HEK293 (cell line): Measurements from ENCODE around the gene NFKBIA.

Experiments
- CTCF ChIA-PET: fragments of 350-600 bp; formaldehyde crosslinking; extraction: SDS; loops from one replicate; lab custom pipeline; 2021; ENCODE audit warnings: antibody characterized with exemption; lab: Yijun Ruan, JAX
- POLR2A ChIA-PET: fragments of 300-600 bp; formaldehyde crosslinking; extraction: SDS; loops from one replicate; lab custom pipeline; 2020; ENCODE audit warnings: antibody characterized with exemption, inconsistent platforms; lab: Yijun Ruan, JAX
- H3K27ac ChIP-seq: fragments of 200-500 bp; sonication (Bioruptor generic); 2 replicates; pipeline ENCODE4 v1.5.1; 2014; ENCODE audit warnings: low read depth, low read length, control low read depth, inconsistent platforms; ENCODE audit errors: extremely low read depth
- H3K36me3 ChIP-seq, 2 experiments: fragments of 200-500 bp in 1 of 2; sonication (Bioruptor generic) in 1 of 2; 1 replicate in 1 of 2; 2 replicates in 1 of 2; pipeline ENCODE4 v1.5.1; 2014 to 2017; ENCODE audit warnings: inconsistent platforms in 2 of 2, low read length in 2 of 2; ENCODE audit not compliant: control insufficient read depth in 2 of 2, insufficient read depth in 1 of 2
- H3K4me1 ChIP-seq: fragments of 200-500 bp; sonication (Bioruptor generic); 2 replicates; pipeline ENCODE4 v1.5.1; 2014; ENCODE audit warnings: mild to moderate bottlenecking, low read length, inconsistent platforms; ENCODE audit not compliant: control insufficient read depth, insufficient read depth
- H3K4me3 ChIP-seq: 2 replicates; pipeline ENCODE4 v1.5.1; 2011; ENCODE audit warnings: low read depth, mild to moderate bottlenecking, control low read depth, low read length, moderate library complexity
- H3K9me3 ChIP-seq: fragments of 200-500 bp; sonication (Bioruptor generic); 2 replicates; pipeline ENCODE4 v1.5.1; 2014; ENCODE audit warnings: low read depth, low read length, inconsistent platforms; ENCODE audit not compliant: control insufficient read depth, insufficient read depth
- ELK4 ChIP-seq: IDR thresholded peaks from 2 replicates; pipeline ENCODE4 v1.6.1; 2011; ENCODE audit warnings: mild to moderate bottlenecking, low read depth, low read length, borderline replicate concordance
- IKZF3 ChIP-seq: fragments of 450-650 bp; IDR thresholded peaks from 2 replicates; pipeline ENCODE4 v1.5.0; 2018; ENCODE audit warnings: missing biosample characterization, mild to moderate bottlenecking, missing genetic modification characterization, moderate library complexity
- KLF10 ChIP-seq: fragments of 450-650 bp; IDR thresholded peaks from 2 replicates; pipeline ENCODE4 v1.5.1; 2018; ENCODE audit warnings: missing biosample characterization, mild to moderate bottlenecking, missing genetic modification characterization
- KLF7 ChIP-seq: fragments of 450-650 bp; formaldehyde crosslinking; IDR thresholded peaks from 2 replicates; pipeline ENCODE4 v1.5.1; 2016; ENCODE audit warnings: missing biosample characterization, missing genetic modification characterization, borderline replicate concordance
- KLF9 ChIP-seq: fragments of 450-650 bp; formaldehyde crosslinking; IDR thresholded peaks from 2 replicates; pipeline ENCODE4 v1.5.1; 2016; ENCODE audit warnings: missing biosample characterization, missing genetic modification characterization, low read depth
- OSR2 ChIP-seq: fragments of 450-650 bp; formaldehyde crosslinking; IDR thresholded peaks from 2 replicates; pipeline ENCODE4 v1.5.1; 2016; ENCODE audit warnings: missing biosample characterization, missing genetic modification characterization
- PRDM6 ChIP-seq: fragments of 450-650 bp; formaldehyde crosslinking; IDR thresholded peaks from 2 replicates; pipeline ENCODE4 v1.5.1; 2017; ENCODE audit warnings: missing biosample characterization, missing genetic modification characterization
- REPIN1 ChIP-seq: fragments of 450-650 bp; formaldehyde crosslinking; IDR thresholded peaks from 2 replicates; pipeline ENCODE4 v1.5.1; 2017; ENCODE audit warnings: missing biosample characterization, missing genetic modification characterization, low read depth
- TRIM28 ChIP-seq: IDR thresholded peaks from 2 replicates; pipeline ENCODE4 v1.6.1; 2011; ENCODE audit warnings: low read length, control low read depth, borderline replicate concordance
- YY1 ChIP-seq: fragments of 450-650 bp; formaldehyde crosslinking; IDR thresholded peaks from 2 replicates; pipeline ENCODE4 v1.5.1; 2018; ENCODE audit warnings: missing biosample characterization, missing genetic modification characterization
- ZBTB20 ChIP-seq: fragments of 450-650 bp; formaldehyde crosslinking; IDR thresholded peaks from 2 replicates; pipeline ENCODE4 v1.5.1; 2016; ENCODE audit warnings: missing biosample characterization, missing genetic modification characterization
- ZBTB21 ChIP-seq: fragments of 450-650 bp; formaldehyde crosslinking; IDR thresholded peaks from 2 replicates; pipeline ENCODE4 v1.5.1; 2017; ENCODE audit warnings: missing biosample characterization, missing genetic modification characterization
- ZNF121 ChIP-seq: fragments of 450-650 bp; formaldehyde crosslinking; IDR thresholded peaks from 2 replicates; pipeline ENCODE4 v1.5.1; 2016; ENCODE audit warnings: missing biosample characterization, missing genetic modification characterization
- ZNF2 ChIP-seq: fragments of 450-650 bp; formaldehyde crosslinking; IDR thresholded peaks from 2 replicates; pipeline ENCODE4 v1.5.1; 2016; ENCODE audit warnings: missing biosample characterization, missing genetic modification characterization
- ZNF221 ChIP-seq: fragments of 450-650 bp; formaldehyde crosslinking; IDR thresholded peaks from 2 replicates; pipeline ENCODE4 v1.5.1; 2017; ENCODE audit warnings: missing biosample characterization, missing genetic modification characterization, borderline replicate concordance
- ZNF610 ChIP-seq: fragments of 450-650 bp; formaldehyde crosslinking; IDR thresholded peaks from 2 replicates; pipeline ENCODE4 v1.5.1; 2016; ENCODE audit warnings: missing biosample characterization, missing genetic modification characterization, borderline replicate concordance
- ZNF624 ChIP-seq: fragments of 450-650 bp; formaldehyde crosslinking; IDR thresholded peaks from 2 replicates; pipeline ENCODE4 v1.5.1; 2017; ENCODE audit warnings: missing biosample characterization, missing genetic modification characterization
- ZNF747 ChIP-seq: fragments of 450-650 bp; formaldehyde crosslinking; IDR thresholded peaks from 2 replicates; pipeline ENCODE4 v1.5.1; 2016; ENCODE audit warnings: missing biosample characterization, missing genetic modification characterization
- ZNF776 ChIP-seq: fragments of 450-650 bp; formaldehyde crosslinking; IDR thresholded peaks from 2 replicates; pipeline ENCODE4 v1.5.0; 2017; ENCODE audit warnings: missing biosample characterization, missing genetic modification characterization, borderline replicate concordance
- ZNF777 ChIP-seq: fragments of 450-650 bp; formaldehyde crosslinking; IDR thresholded peaks from 2 replicates; pipeline ENCODE4 v1.5.1; 2017; ENCODE audit warnings: missing biosample characterization, missing genetic modification characterization, borderline replicate concordance
- TF ChIP-seq, protein P1 (sequence below): fragments of 450-650 bp; IDR thresholded peaks from 2 replicates; pipeline ENCODE4 v1.5.1; 2018; ENCODE audit warnings: missing biosample characterization, missing genetic modification characterization
- TF ChIP-seq, protein P2 (sequence below): fragments of 450-650 bp; formaldehyde crosslinking; IDR thresholded peaks from 2 replicates; pipeline ENCODE4 v1.5.1; 2016; ENCODE audit warnings: missing biosample characterization, missing genetic modification characterization
- TF ChIP-seq, protein P3 (sequence below): fragments of 450-650 bp; IDR thresholded peaks from 2 replicates; pipeline ENCODE4 v1.5.1; 2018; ENCODE audit warnings: missing biosample characterization, mild to moderate bottlenecking, missing genetic modification characterization

Gene NFKBIA

DNA sequence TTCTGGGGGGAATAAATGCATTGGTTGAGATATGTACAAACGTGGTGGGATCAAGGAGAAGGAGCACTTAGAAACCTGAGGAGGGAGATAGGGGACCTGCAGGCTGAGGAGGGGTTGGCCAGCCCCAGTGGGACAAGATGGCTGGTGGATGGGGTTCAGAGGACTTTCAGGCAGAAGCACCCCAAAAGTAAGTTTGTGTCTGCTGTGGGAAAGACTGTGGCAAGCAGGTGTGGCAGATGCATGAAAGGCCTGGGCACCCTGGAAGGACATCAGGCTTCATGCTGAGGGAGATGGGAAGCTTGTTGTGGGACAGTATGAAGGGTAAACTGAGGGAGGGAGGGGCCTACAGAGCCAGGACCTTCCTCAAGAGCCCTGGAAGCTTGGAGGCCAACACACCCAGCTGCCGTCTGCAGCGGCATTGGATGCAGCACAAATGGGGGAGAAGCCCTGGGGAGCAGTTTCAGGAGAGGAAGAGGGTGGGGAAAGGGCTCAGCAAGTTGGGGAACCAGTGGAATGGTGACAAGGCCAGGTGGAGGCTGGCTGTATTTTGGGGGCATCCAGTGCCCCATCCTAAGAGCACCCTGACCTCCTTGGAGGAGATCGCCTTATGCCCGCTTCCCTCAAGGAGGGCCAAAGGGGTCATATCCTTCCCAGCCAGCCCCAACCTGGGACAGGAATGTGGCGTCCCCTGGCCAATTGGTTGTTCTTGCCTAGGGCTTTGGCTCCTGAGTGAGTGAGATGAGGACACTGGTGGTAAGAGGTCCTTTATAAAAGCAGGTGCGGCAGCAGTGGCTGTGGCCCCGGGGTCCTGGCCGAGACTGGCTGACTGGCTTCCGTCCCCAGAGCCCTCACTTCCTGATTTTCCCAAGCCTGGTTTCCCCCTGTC lies 20.7 kb downstream of the NFKBIA start:
- Histone ChIP-seq H3K4me1 (no peaks in the 10 kb centered on the region), H3K9me3 (no peaks in the 10 kb centered on the region), H3K36me3 (no peaks in the 10 kb centered on the region), H3K4me3 (no peak overlapping the region), H3K27ac (no peak overlapping the region)
- no peak for TF ChIP-seq YY1 (tag by site-specific recombination)
- TF ChIP-seq PRDM6 (tag by site-specific recombination): no peak
- no peak for TF ChIP-seq KLF10
- TF ChIP-seq ZNF121 (tag by site-specific recombination): no peak
- TF ChIP-seq, protein P1, sequence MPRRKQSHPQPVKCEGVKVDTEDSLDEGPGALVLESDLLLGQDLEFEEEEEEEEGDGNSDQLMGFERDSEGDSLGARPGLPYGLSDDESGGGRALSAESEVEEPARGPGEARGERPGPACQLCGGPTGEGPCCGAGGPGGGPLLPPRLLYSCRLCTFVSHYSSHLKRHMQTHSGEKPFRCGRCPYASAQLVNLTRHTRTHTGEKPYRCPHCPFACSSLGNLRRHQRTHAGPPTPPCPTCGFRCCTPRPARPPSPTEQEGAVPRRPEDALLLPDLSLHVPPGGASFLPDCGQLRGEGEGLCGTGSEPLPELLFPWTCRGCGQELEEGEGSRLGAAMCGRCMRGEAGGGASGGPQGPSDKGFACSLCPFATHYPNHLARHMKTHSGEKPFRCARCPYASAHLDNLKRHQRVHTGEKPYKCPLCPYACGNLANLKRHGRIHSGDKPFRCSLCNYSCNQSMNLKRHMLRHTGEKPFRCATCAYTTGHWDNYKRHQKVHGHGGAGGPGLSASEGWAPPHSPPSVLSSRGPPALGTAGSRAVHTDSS (tag by site-specific recombination): no peak
- TF ChIP-seq ZNF777 (tag by site-specific recombination): no peak
- no peak for TF ChIP-seq ZBTB21 (tag by site-specific recombination)
- no peak for TF ChIP-seq ZNF776
- POLR2A ChIA-PET: no interaction called here
- CTCF ChIA-PET: no interaction called here

DNA sequence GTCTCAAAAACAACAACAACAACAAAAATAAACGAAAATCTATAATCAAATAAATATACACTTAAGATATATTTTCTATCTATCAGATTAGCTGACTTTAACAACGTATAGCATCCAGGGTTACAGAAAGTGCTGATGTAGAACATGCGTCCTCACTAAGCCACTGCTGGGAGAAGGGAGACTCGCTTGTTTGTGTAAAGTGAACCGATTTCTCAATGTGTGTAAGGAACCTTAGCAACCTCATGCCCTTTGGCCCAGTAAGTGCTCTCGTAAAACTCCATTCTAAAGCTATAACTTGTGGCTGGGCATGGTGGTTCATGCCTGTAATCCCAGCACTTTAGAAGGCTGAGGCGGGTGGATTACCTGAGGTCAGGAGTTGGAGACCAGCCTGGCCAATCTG lies 23.8 kb downstream of the NFKBIA start:
- no peaks in the 10 kb centered on the region for H3K36me3 ChIP-seq
- no peaks in the 10 kb centered on the region for H3K4me1 ChIP-seq
- H3K27ac ChIP-seq: no peak overlapping the region
- no peak overlapping the region for H3K4me3 ChIP-seq
- H3K9me3 ChIP-seq: no peaks in the 10 kb centered on the region
- CTCF ChIA-PET: no interaction called here
- POLR2A ChIA-PET: no interaction called here
- no peak for TF ChIP-seq ZBTB20 (tag by site-specific recombination)
- TF ChIP-seq OSR2 (tag by site-specific recombination): no peak
- TF ChIP-seq ZNF2: no peak
- no peak for TF ChIP-seq IKZF3 (tag by site-specific recombination)
- TF ChIP-seq KLF9 (tag by site-specific recombination): no peak
- TF ChIP-seq KLF7: no peak
- TF ChIP-seq, protein P2, sequence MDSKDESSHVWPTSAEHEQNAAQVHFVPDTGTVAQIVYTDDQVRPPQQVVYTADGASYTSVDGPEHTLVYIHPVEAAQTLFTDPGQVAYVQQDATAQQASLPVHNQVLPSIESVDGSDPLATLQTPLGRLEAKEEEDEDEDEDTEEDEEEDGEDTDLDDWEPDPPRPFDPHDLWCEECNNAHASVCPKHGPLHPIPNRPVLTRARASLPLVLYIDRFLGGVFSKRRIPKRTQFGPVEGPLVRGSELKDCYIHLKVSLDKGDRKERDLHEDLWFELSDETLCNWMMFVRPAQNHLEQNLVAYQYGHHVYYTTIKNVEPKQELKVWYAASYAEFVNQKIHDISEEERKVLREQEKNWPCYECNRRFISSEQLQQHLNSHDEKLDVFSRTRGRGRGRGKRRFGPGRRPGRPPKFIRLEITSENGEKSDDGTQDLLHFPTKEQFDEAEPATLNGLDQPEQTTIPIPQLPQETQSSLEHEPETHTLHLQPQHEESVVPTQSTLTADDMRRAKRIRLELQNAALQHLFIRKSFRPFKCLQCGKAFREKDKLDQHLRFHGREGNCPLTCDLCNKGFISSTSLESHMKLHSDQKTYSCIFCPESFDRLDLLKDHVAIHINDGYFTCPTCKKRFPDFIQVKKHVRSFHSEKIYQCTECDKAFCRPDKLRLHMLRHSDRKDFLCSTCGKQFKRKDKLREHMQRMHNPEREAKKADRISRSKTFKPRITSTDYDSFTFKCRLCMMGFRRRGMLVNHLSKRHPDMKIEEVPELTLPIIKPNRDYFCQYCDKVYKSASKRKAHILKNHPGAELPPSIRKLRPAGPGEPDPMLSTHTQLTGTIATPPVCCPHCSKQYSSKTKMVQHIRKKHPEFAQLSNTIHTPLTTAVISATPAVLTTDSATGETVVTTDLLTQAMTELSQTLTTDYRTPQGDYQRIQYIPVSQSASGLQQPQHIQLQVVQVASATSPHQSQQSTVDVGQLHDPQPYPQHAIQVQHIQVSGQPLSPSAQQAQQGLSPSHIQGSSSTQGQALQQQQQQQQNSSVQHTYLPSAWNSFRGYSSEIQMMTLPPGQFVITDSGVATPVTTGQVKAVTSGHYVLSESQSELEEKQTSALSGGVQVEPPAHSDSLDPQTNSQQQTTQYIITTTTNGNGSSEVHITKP: peak; percentile 27; the same call in 1 of the 2 replicates
- no peak for TF ChIP-seq REPIN1
- no peak for TF ChIP-seq ZNF610 (tag by site-specific recombination)
- no peak for TF ChIP-seq ZNF221 (tag by site-specific recombination)
- TF ChIP-seq, protein P3, sequence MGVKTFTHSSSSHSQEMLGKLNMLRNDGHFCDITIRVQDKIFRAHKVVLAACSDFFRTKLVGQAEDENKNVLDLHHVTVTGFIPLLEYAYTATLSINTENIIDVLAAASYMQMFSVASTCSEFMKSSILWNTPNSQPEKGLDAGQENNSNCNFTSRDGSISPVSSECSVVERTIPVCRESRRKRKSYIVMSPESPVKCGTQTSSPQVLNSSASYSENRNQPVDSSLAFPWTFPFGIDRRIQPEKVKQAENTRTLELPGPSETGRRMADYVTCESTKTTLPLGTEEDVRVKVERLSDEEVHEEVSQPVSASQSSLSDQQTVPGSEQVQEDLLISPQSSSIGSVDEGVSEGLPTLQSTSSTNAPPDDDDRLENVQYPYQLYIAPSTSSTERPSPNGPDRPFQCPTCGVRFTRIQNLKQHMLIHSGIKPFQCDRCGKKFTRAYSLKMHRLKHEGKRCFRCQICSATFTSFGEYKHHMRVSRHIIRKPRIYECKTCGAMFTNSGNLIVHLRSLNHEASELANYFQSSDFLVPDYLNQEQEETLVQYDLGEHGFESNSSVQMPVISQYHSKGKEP (tag by site-specific recombination): no peak
- TF ChIP-seq PRDM6 (tag by site-specific recombination): peak; percentile 67; the same call in 1 of the 2 replicates
- TF ChIP-seq ZNF624 (tag by site-specific recombination): no peak
- 0 out of 2 replicates have a peak, but pooled peaks have one; percentile 32 for TF ChIP-seq TRIM28
- no peak for TF ChIP-seq ELK4
- no peak for TF ChIP-seq ZNF747 (tag by site-specific recombination)
